PFSK-1 (cell line): ENCODE data around the gene HMCES.

Experiments used
- POLR2AphosphoS5 ChIP-seq: IDR thresholded peaks from 2 replicates; pipeline ENCODE4 v1.6.1; 2012; ENCODE audit warnings: low read depth, mild to moderate bottlenecking, control low read depth, low read length, moderate library complexity
- SIN3A ChIP-seq: IDR thresholded peaks from 2 replicates; pipeline ENCODE4 v1.6.1; 2012; ENCODE audit warnings: mild to moderate bottlenecking, low read length, moderate library complexity, borderline replicate concordance; ENCODE audit not compliant: insufficient read depth

- TF ChIP-seq POLR2AphosphoS5 = no peak
- no peak for TF ChIP-seq SIN3A
Measured at GRCh38 chr3:129329858-129330257, 51.2 kb downstream of the HMCES start.
